Activated CD8-positive, alpha-beta T cell treated with anti-CD3 and anti-CD28 coated beads for 36 hours (primary cell): ENCODE results near the gene MED15. TPM values are rescaled to one million over a fixed set of nuclear protein-coding genes. Genes with fewer than 3 reads are reported as not detected.

Experiments
- ATAC-seq: fragments of 200-7000 bp; cut with Tn5 transposase; one replicate; pipeline ENCODE4 v1.10.0; 2021; ENCODE audit warnings: mild to moderate bottlenecking, moderate library complexity
- CTCF ChIA-PET: fragments of 350-600 bp; sonication (Branson Sonifier 250); formaldehyde crosslinking; loops from one replicate; lab custom pipeline; 2021; ENCODE audit warnings: antibody characterized with exemption; lab: Charles Lee
- POLR2A ChIA-PET: fragments of 350-600 bp; sonication (Branson Sonifier 250); formaldehyde crosslinking; loops from one replicate; lab custom pipeline; 2021; ENCODE audit warnings: antibody characterized with exemption; lab: Charles Lee
- DNase-seq: peaks from one replicate; pipeline ENCODE4 v3.0.0-alpha.2; 2020
- H3K27ac Mint-ChIP-seq: one replicate; pipeline ENCODE4 v1.8.0; 2021; ENCODE audit warnings: mild to moderate bottlenecking, mixed read lengths
- H3K27me3 Mint-ChIP-seq: one replicate; pipeline ENCODE4 v1.8.0; 2021; ENCODE audit warnings: mixed read lengths
- H3K36me3 Mint-ChIP-seq: one replicate; pipeline ENCODE4 v1.8.0; 2021; ENCODE audit warnings: low read depth, mixed read lengths
- H3K4me1 Mint-ChIP-seq: one replicate; pipeline ENCODE4 v1.8.0; 2021; ENCODE audit warnings: low read depth, mixed read lengths
- H3K4me3 Mint-ChIP-seq: one replicate; pipeline ENCODE4 v1.8.0; 2021; ENCODE audit warnings: mild to moderate bottlenecking, moderate library complexity, mixed read lengths
- H3K9me3 Mint-ChIP-seq: one replicate; pipeline ENCODE4 v1.8.0; 2021; ENCODE audit warnings: mixed read lengths
- intact Hi-C: fragments of 100-400 bp; cut with micrococcal nuclease; formaldehyde crosslinking; loops from one replicate; pipeline ENCODE4 v1.10.0; 2022
- total RNA-seq, 2 experiments: library from RNA; stranded (reverse); gene quantifications; one replicate each; pipeline ENCODE4 v1.2.3, GENCODE V29; 2021
- TF ChIP-seq, protein P1 (sequence below): fragments of 200-600 bp; IDR thresholded peaks from one replicate; pipeline ENCODE4 v1.8.0; 2022; ENCODE audit warnings: antibody characterized with exemption, mild to moderate bottlenecking

Gene MED15
- total RNA-seq, 2 experiments from 2014 or later: 110 to 118 TPM

DNA sequence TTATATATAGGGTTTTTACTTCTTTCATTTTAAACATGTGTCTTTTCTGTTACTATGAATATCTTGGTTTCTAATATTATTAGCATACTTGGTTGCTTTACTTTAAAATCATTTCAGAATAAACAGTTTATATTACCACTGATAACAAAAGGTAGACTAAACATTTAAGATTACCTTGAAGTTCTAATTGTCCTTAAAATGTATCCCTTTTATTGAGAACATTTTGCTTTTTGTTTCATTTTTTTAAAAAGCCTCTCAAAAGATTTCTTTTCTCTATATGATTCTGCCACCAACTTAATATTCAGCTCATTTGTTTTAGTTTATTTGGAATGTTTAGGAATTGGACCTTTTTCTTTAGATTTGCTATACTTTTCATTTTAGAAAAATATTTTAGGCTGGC, 39.6 kb downstream of the MED15 start:
- Mint-ChIP-seq H3K4me1 (peaks cover 69% of the 10 kb centered on the region), H3K9me3 (no peaks in the 10 kb centered on the region), H3K27ac (no peak overlapping the region), H3K27me3 (no peaks in the 10 kb centered on the region), H3K4me3 (no peak overlapping the region), H3K36me3 (peaks cover 41% of the 10 kb centered on the region)
- intact Hi-C loops: no loop called here
- ATAC-seq (no peak), DNase-seq (no peak)
- TF ChIP-seq, protein P1, sequence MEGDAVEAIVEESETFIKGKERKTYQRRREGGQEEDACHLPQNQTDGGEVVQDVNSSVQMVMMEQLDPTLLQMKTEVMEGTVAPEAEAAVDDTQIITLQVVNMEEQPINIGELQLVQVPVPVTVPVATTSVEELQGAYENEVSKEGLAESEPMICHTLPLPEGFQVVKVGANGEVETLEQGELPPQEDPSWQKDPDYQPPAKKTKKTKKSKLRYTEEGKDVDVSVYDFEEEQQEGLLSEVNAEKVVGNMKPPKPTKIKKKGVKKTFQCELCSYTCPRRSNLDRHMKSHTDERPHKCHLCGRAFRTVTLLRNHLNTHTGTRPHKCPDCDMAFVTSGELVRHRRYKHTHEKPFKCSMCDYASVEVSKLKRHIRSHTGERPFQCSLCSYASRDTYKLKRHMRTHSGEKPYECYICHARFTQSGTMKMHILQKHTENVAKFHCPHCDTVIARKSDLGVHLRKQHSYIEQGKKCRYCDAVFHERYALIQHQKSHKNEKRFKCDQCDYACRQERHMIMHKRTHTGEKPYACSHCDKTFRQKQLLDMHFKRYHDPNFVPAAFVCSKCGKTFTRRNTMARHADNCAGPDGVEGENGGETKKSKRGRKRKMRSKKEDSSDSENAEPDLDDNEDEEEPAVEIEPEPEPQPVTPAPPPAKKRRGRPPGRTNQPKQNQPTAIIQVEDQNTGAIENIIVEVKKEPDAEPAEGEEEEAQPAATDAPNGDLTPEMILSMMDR: no peak
- ChIA-PET CTCF (interaction anchor here (1.3 to 14.0 kb wide), 4 partner anchors 11 to 28 kb away, joined by 3 to 234 read pairs (median 4); no protein-coding TSS in a partner anchor), POLR2A (interaction anchor here (0.6 to 1.0 kb wide), 4 partner anchors 16 to 29 kb away, joined by 3 to 4 read pairs (median 3); no protein-coding TSS in a partner anchor)

DNA sequence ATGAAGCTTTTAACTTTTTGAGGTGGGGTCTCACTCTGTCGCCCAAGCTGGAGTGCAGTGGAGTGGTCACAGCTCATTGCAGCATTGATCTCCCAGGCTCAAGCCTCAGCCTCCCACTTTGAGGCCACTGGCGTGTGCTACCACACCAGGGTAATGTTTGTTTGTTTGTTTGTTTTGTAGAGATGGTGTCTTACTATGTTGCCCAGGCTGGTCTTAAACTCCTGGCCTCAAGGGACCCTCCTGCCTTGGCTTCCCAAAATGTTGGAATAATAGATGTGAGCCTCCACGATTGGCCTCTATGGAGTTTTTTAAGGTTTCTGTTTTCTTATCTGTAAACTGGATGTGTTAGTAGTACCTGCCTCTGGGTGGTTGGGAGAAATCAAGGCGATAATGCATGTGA, 41.4 kb downstream of the MED15 start:
- Mint-ChIP-seq H3K4me3 (no peak overlapping the region), H3K4me1 (peaks cover 81% of the 10 kb centered on the region), H3K27me3 (no peaks in the 10 kb centered on the region), H3K27ac (peak overlapping the region; percentile 97), H3K36me3 (peaks cover 44% of the 10 kb centered on the region), H3K9me3 (no peaks in the 10 kb centered on the region)
- POLR2A ChIA-PET: interaction anchor here (1.0 to 7.8 kb wide), 6 partner anchors 9 to 40 kb away, joined by 3 to 86 read pairs (median 13); partner anchors contain the start of gene MED15
- intact Hi-C loops: no loop called here
- no peak for DNase-seq
- no peak for ATAC-seq
- TF ChIP-seq, protein P1: no peak
- CTCF ChIA-PET: interaction anchor here (1.4 to 14.0 kb wide), 3 partner anchors 18 to 40 kb away, joined by 3 to 234 read pairs (median 25); partner anchors contain the start of gene MED15

DNA sequence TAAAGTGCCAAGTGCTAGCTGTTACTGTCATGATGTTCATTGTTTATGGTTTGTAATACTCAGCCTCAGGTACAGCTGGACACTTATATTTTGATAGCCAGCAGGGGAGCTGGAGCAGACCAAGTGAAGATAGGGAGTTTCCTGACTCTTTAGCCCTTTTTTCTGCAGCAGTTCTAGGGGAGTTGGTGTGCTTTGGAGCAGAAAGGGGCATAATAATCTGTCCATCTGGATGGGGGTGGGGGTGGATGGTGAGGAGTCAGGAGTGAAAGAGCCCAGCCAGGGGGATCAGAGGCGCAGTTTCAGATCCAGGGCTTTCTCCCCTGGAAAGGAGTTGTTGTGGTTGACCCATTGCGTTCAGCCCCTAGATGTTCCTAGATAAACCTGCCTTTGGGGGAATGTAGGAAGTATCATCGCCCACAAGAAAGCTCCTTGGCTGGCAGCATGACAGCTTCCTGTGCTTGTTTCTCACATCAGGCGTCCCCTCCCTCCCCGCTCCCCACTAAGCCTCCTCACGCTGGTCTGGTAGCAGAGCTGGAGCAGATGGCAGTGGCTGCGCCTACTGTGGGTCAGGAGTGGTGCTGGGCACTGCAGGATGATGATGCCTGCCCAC, 41.9 kb downstream of the MED15 start:
- ChIA-PET CTCF (interaction anchor here (1.0 to 14.0 kb wide), 4 partner anchors 18 to 131 kb away, joined by 3 to 234 read pairs (median 15); partner anchors contain the start of gene MED15), POLR2A (interaction anchor here (1.0 to 7.8 kb wide), 7 partner anchors 8 to 41 kb away, joined by 3 to 86 read pairs (median 21); partner anchors contain the start of gene MED15)
- DNase-seq (peak; percentile 71), ATAC-seq (no peak)
- Mint-ChIP-seq H3K27me3 (no peaks in the 10 kb centered on the region), H3K27ac (peak overlapping the region; percentile 97), H3K4me1 (peaks cover 79% of the 10 kb centered on the region), H3K9me3 (no peaks in the 10 kb centered on the region), H3K4me3 (peak overlapping the region; percentile 65), H3K36me3 (peaks cover 43% of the 10 kb centered on the region)
- TF ChIP-seq, protein P1: no peak
- intact Hi-C loops: no loop called here

DNA sequence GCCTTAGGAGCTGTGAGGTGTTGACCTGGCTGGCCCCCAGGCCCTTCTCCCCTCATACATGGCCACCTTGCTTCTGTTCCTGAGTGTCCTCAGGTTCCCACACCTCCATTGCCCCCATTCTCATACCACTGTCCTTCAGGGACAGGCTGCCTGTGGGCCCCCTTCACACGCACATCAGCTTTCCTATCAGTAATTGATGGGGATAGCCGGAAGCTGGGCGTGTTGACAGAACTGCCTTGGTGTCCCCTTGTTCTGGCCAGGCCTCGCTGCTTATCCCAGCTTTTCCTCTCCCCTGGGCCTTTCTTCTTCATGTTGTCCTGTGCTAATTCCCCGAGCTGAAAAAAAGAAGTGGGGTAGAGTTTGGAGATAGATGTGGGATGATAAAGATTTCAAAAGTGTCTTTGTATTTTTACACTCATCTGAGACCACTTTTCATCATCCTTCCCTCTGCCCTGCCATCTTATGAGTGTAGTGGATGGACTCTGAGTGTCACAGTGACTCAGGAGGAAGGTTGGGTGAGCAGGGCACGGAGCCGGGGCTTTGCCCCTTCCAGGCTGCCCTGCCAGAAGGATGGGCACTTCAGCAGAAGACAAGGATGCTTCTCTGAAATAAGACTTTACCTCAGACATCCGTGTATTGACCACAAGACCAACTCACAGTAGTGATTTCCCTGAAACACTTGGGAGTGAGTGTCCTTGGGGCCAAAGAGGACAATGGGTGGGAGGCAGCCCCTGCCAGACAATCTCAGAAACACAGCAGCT, 42.8 kb downstream of the MED15 start:
- Mint-ChIP-seq H3K27me3 (no peaks in the 10 kb centered on the region), H3K4me3 (peak overlapping the region; percentile 65), H3K27ac (peak overlapping the region; percentile 97), H3K36me3 (peaks cover 42% of the 10 kb centered on the region), H3K4me1 (peaks cover 82% of the 10 kb centered on the region), H3K9me3 (no peaks in the 10 kb centered on the region)
- ATAC-seq (peak; percentile 8), DNase-seq (no peak)
- CTCF ChIA-PET: interaction anchor here (1.0 to 14.0 kb wide), 6 partner anchors 17 to 132 kb away, joined by 3 to 234 read pairs (median 6); partner anchors contain the start of gene MED15
- POLR2A ChIA-PET: interaction anchor here (0.6 to 7.8 kb wide), 11 partner anchors 11 to 343 kb away, joined by 3 to 86 read pairs (median 4); partner anchors contain the start of gene MED15
- intact Hi-C loops: loop anchor here (5.0 kb wide), 1 partner anchor 43 kb away; the partner anchor contains the start of gene MED15
- TF ChIP-seq, protein P1: no peak
